Astrocyte (in vitro differentiated cells and primary cell): ENCODE results near the gene ENTPD5.

Source experiments
- CTCF ChIP-seq: IDR thresholded peaks from 2 replicates; pipeline ENCODE4 v1.5.1; 2011; ENCODE audit warnings: low read depth, mild to moderate bottlenecking, inconsistent platforms, low read length, moderate library complexity; ENCODE audit not compliant: insufficient read depth
- EZH2 ChIP-seq: IDR thresholded peaks from 2 replicates; pipeline ENCODE4 v1.6.1; 2012; ENCODE audit warnings: mild to moderate bottlenecking, low read length, inconsistent platforms; ENCODE audit not compliant: insufficient read depth

- TF ChIP-seq EZH2 (no peak), CTCF (no peak)
Observed at GRCh38 chr14:73944432-73945158, 74.5 kb downstream of the ENTPD5 start.
